T-helper 1 cell (primary cell): ENCODE measurements around the gene SNED1.
A peak's percentile ranks its signal among the peaks of the same experiment; 100 is the strongest.

Experiments
- DNase-seq, 5 donors: peaks; one replicate each; pipeline ENCODE4 v3.0.0-alpha.2; 2012 to 2020

The SNED1 gene

DNA sequence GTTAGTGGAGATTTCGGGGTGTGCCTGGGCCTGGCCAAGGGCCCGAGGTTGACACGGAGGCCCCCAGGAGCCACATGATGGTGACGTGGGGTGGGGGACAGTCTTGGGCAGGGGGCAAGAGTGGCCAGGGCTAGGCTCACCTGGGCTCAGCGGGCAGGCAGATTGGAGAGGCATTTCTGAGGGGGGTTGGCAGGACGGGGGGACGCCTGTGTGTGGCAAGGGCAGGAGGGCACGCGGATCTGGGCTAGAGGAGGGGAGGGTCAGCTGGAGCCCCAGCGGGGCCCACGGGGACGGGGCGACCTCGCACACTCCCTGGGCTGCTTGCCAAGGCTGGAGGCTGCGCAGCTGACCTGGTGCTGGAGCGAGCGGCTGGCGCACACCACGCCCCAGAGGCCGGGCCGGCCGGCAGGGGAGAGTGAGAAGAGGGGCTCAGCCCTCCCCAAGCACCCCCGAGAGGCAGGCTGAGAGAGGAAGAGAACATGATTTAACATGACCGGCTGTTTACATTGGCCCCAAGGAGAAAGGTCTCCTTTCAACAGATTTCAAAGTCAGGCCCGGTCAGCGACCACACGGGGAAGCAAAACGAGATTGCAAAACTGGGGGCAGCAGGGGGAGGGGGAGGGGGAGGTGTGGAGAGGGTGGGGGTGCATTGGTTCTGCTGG, 38.0 kb upstream of the SNED1 start:
- no peak for DNase-seq

DNA sequence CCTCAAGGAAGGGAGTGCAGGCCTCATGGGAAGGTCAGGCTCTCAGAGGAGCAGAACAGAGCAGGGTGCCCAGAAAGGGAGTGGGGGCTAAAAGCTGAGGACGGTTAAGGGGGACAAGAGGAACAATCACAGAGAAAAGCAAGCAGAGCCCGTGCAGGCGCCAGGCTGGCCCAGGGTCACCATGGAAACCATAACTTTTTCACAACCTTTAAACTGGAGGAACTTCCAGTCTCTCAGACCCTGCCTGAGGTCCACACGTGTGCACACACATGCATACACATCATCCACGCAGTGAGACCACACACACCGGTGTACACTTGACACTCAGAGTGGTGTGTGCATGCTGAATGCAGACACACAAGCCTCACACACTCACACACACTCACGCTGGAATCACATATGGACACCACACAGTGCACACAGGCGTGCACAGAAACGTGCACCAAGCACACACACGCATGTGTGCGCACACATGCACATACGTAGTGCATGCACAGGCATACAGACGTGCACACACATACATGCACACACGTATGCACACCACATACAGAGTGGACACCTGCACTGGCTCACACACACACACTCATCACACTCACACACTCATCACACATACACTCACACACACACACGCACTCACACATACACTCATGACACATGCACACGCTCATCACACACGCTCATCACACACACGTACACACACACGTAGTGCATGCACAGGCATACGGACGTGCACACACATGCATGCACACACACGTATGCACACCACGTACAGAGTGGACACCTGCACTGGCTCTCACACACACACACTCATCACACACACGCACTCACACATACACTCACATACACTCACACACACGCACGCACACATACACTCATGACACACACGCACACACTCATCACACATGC, 37.2 kb upstream of the SNED1 start:
- DNase-seq, result no peak

DNA sequence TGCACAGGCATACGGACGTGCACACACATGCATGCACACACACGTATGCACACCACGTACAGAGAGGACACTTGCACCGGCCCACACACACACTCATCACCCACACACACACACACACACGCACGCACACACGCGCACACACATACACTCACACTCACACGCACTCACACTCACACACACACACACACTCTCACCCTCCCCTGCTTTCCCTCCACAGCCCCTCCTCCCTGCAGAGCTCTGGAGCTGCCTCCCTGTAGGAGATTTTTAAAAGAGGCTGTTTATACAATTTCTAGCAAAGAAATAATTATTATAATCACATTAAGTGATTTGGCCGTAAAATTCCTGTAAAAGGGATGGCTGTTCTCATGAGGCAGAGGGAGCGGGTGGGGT, 36.5 kb upstream of the SNED1 start:
- no peak for DNase-seq

DNA sequence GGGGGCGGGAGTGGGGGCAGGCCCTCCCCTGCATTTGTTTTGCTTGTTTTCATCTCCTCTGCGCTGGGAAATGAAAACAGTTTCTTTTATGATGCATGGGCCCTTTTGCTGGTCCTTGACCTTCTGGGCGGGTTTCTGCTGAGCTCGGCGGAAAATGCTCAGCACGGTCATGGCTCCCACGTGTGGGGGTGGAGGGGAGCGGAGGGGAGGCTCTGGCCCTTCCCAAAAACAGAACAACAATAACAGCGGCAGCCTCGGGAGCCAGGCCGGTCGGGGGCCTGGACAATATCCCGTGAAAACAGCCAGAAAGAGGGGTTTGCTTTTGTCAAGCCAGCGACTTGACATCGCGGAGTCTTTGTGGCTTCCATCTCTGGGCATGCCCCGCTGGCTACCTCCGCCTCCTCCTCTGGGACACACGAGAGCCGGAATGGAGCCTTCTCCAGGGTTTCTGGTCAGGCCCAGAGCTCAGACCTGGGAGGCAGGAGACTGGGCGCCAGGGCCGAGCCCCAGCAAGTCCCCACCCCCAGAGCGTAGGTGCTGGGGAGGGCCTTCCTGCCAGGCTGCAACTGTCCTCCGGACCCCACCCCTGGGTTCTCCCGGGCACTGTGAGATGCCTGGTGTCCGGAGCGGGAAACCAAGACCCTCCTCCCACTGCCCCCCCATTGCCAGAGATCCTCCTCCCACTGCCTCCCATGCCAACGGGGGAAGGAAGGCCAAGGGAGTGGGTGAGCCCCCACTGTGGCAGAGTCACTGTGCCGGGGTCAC, 35.9 kb upstream of the SNED1 start:
- no peak for DNase-seq

DNA sequence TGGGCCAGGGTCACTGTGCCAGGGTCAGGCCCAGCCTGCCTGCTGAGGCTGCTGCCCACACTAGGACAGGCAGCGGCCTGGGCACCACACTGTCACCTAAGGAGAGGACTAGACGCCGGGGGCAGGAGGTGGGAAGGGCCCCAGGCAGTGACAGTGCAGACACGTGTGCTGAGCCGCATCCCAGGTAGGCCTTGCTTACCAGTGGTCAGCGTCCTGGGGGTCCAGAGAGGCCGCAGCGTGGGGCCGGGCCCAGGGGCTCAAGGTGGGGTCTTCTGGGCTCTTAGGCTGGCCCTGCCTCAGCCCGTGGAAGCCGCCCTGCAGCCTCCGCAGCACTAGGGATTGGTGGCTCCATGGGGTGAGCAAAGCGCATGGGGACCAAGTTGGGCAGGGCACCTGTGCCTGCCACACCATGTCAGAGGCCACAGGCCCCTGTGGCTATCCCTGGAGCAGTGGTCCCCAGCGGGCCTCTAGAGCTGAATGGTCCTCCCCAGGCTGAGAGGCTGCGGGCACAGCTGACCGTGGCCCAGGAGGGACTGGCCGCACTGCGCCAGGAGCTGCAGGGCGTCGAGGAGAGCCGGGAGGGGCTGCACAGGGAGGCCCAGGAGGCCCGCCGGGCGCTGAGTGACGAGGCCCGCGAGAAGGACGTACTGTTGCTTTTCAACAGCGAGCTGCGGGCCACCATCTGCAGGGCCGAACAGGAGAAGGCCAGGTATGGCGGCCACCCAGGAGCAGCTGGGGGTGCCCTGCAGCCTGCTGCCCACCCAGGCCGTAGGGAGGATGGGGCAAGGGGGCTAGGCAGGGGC, 35.2 kb upstream of the SNED1 start:
- DNase-seq, result peak in 1 of 5 donors; percentile 8

DNA sequence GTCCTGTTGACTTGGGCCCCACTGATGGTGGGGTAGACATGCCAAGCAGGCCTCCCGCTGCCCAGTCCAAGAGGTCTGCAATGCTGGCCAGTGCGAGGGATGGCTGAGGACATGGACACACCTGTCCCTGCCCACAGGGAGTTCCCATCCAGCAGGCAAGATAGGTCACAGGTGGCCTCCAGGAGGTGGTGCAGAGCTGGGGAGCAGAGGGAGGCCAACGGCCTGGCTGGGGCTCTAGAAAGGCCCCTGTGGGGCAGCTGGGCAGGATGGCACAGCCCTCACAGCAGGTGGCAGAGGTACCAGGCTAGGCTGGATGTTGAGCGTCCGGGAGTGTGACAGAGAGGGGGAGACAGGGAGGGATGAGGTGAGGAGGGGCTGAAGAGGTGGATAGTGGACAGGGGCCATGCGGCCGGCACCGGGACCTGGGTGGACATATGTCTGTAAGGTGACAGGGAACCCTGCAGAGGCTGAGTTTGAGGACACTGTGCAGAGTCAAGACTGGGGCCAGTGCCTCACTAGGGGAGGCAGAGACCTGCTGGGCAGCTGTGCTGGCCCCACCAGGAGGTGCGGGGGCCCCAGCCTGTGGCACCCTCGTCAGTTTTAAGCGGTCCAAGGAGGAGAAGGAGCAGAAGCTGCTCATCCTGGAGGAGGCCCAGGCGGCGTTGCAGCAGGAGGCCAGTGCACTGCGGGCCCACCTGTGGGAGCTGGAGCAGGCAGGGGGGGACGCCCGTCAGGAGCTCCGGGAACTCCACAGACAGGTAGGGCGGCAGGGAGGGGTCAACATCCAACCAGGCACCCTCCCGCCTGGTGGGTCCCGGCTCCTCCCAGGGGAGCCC, 34.3 kb upstream of the SNED1 start:
- DNase-seq, result peak in 1 of 5 donors; percentile 10

DNA sequence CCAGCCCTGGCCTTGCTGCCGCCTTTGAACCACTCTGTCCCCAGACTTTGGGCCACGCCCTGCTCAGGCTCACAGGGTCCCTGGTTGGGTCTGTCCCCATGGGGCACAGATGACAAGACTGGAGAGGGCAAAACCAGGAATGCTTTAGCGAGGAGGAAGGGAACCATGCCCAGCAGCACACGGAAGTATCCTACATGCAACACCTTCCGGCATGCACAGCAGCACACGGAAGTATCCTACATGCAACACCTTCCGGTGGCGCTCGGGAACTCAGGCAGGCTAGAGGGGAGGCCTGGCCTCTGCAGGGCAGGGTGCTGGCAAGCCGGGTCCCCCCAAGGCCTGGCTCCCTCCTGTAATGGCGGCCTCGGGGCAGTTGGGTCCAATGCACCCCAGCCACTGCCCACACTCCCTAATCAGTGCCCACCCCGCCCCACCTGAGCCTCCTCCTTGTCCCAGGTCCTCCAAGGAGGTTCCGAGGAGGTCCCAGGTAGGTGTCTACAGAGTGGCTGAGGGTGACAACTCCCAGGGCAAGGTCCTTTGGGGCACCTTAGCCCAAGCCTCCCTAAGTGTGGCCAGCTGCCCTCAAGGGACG, 33.6 kb upstream of the SNED1 start:
- DNase-seq, result no peak

DNA sequence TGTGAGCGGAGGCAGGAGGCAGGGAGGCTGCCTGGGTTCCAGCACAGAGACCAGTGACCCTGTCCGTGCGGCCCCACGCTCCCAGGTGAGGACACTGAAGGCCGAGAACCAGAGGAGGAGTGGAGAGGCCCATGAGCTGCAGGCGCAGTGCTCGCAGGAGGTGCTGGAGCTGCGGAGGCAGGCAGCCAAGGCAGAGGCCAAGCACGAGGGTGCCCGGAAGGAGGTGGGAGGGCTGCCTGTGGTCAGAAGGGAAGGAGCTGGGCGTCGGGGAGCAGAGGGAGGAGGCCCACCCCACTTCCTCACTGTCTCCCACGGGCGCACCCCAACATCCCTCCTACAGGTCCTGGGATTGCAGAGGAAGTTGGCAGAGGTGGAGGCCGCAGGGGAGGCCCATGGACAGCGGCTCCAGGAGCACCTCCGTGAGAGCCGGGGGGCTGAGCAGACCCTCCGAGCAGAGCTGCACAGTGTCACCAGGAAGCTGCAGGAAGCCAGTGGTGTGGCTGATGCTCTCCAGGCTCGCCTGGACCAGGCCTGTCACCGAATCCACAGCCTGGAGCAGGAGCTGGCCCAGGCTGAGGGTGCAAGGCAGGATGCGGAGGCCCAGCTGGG, 33.0 kb upstream of the SNED1 start:
- DNase-seq, result peak in 1 of 5 donors; percentile 9

DNA sequence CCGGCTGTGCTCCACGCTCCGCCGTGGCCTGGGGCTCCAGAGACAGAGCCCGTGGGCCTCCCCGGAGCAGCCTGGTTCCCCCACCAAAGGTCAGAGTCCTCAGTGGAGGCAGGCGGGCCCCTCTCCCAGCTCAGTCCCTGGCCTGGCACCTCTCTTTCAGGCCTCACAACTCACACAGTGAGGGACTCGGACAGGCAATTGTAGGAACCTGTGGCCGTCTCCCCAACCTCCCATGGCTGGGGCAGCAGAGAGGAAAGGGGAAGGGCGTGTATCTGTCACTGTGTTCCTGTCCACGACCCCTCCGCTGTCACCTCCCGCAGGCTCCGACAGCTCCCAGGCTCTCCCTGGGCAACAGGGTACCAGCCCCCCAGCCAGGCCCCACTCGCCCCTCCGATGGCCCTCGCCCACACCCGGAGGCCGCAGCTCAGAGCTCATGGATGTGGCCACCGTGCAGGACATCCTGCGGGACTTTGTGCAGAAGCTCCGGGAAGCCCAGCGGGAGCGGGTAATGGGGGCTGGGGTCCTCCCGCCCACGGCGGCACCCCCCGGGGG, 32.4 kb upstream of the SNED1 start:
- DNase-seq, result no peak

DNA sequence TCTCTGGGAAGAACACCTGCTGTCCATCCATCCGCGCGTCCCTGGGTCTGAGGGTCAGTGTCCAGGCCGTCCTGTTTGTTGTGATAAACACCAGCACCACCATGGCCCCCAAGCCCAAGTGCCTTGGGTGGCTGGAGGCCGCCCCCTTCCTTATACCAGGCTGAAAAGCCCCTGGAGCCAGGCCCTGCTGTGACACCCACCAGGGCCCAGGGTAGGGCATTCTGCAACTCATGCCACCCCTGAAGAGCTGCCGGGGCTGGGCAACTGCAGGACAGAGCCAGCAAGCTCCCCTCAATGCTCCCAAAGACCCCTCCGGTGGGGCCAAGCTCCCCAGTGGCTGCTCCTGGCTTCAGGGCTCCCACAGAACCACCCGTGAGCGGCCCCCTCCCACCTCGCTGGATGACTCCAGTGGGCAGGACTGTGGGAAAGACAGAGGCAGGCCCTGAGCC, 31.9 kb upstream of the SNED1 start:
- DNase-seq, result no peak

DNA sequence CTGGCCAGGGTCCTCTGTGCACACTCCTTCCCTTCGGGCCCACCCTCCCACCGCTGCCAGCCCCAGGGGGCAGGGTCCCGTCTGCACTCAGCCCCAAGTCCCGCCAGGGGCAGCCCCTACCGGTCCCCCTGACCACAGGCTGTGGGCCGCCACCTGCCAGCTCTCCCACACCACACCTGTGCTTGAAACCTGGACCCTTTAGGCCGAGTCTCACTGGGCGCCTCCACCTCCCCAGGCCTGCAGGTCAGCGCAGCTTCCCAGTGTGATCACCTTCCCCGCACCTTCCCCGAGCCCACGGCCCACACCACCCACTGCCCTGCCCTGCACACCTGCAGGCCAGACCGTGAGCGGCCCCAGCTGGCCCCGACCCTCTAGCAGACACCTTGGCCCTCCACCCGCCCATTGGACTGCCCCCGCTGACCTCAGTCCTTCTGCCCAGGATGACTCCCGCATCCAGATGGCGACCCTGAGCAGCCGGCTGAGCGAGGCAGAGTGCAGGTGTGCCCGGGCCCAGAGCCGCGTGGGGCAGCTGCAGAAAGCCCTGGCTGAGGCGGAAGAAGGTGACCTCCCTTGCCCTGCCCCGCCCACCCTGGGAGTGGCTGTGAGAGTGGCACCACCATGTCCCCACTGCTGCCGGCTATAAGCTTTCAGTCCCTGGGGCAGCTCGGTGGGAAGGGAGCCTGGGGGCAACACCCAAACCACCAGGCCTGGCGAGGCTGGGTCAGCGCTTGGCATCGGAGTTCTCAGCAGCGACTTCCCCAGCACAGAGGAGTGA, 31.3 kb upstream of the SNED1 start:
- DNase-seq, result peak in 1 of 5 donors; percentile 19

DNA sequence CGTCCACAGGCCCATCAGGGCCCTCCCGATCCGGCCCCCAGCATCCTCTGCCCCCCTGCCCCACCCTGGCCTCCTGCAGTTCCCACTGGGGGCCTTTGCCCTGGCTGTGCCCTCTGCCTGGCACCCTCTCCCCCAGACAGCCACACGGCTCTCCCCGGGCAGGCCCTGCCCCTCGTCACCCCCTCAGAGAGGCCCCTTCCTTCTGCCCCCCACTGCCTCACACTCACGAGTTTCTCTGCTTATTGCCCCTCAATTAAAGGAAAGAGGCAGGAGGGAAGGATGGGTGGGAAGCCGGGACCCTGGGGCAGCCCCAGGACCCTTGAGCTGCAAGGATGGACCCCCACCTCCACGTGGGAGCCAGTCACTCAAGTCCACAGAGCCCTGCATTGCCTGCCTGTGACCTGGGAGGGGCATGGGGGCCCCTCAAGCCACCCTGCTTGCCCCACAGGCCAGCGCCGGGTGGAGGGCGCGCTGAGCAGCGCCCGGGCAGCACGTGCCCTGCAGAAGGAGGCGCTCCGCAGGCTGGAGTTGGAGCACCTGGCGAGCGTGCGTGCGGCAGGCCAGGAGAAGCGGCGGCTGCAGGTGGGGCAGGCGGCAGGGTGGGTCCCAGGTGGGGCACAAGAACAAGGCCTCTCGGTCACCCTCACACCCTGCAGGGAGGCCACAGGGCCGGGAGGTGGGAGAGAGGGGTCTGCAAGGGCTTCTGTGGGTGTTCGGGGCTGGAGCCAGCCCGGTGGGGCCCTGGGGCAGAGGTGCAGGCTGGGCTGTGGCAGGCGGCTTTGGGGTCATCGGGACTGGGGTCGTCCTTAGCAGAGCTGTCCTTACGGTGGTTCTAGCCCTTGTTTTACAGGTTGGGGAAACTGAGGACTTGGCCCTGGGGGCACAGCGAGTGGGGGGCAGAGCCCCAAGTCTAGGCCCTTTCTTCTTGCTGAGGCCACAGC, 30.5 kb upstream of the SNED1 start:
- no peak for DNase-seq

DNA sequence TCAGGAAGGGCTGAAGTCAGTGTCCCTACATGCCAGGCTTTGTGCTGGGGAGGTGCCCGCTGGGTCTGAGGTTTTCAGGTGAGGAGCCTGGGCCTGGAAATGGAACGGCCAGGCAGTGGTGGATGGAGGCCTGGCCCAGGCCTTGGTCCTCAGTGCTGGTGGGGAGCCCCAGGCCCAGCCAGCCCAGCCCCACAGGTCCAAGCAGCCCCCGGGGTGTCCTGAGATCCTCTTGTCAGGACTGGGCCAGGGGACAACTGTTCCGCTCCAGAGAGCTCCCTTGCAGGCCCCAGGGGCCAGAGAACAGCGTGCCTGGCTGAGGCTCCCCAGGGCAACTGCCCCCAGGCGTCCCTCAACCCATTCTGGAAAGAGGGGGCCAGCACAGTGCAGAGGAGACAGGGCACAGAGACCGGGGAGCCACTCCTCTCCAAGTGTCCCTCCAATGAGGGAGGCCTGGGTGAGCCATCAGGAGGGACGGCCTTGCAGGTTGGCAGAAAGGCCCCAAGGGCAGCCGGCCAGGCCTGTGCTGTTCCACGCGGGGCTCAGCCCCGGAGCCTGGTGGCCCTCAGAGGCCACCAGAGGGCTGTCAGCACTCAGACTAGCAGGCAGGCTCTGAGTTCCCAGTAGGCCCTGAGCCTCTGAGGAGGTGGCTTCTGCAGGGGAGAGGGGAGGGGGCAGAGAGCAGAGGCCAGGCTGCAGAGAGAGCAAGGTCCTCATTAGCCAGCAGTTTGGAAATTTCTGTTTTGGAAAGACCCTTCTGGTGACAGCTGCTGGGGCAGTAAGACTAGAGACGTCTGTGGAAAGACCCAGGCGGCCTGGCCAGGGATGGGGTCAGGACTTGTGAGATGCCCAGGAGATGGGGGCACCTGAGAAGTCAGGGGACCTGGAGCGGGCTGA, 29.4 kb upstream of the SNED1 start:
- DNase-seq, result no peak

DNA sequence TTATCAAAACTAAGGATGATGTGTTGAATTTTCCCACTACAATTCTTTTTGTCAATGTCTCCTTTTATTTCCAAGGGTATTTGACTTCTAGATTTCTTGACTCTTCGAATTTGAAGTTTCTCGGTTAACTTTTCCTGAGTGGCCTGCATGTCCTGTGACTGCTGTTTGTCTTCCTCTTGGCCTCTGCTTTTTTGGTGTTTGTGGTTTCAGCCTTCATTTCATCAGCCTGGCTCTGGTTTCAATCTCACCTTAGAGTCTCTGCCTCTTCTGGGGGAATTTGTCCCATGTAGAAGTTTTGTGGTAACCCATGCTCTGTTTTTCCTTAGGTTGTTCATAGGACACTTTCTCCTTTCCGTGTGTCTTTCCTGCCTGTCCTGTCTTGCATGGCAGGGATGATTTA, 28.3 kb upstream of the SNED1 start:
- no peak for DNase-seq

DNA sequence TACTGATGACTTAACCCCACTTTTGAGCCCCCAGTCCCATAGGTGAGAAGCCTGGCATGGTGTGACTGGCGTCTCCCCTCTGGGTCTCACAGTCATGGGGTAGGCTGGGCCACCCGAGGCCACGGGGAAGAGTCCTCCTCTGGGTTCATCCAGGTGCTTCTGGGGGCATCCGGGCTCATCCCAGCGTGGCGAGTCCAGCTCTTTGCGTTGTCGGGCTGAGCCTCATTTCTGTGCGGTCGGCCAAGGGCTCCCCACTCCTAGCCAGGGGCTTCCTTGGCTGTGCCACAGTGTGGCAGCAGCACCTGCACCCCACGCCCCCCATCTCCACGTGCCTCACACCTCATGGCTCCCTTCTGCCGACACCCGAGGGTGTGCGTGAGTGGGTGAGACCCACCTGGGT, 27.6 kb upstream of the SNED1 start:
- DNase-seq, result no peak

DNA sequence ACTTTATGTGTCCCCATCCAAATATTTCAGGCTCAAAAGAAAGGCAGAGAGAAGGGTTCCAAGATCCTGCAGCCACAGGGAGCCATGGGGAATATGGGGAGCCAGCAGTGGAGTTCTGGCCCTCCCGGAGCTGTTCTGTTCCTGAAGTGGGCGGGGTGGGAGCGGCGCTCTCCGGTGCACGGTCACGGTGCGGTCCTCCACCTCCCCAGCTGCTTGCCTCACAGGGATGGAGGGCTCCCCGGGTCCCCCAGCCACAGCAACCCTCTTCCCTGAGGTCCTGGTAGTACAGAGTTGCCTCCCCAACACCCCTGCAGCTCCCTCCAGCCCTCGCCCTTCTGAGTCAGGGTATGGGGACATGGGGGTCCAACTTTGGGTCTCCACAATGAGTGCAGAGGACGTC, 26.2 kb upstream of the SNED1 start:
- DNase-seq, result no peak
